BLaER1 (cell line): Measurements from ENCODE around the gene LPP.

Source experiments
- H3K27ac ChIP-seq: shearing (Covaris generic); formaldehyde crosslinking; 2 replicates; pipeline ENCODE4 v1.8.1; 2022
- H3K27me3 ChIP-seq: shearing (Covaris generic); formaldehyde crosslinking; 2 replicates; pipeline ENCODE4 v1.8.1; 2022
- H3K36me3 ChIP-seq: shearing (Covaris generic); formaldehyde crosslinking; 2 replicates; pipeline ENCODE4 v1.8.1; 2022
- H3K4me1 ChIP-seq: shearing (Covaris generic); formaldehyde crosslinking; 2 replicates; pipeline ENCODE4 v1.8.1; 2022
- H3K4me2 ChIP-seq: shearing (Covaris generic); formaldehyde crosslinking; 2 replicates; pipeline ENCODE4 v1.8.1; 2022
- H3K4me3 ChIP-seq: shearing (Covaris generic); formaldehyde crosslinking; 2 replicates; pipeline ENCODE4 v1.8.1; 2022
- H3K9ac ChIP-seq: shearing (Covaris generic); formaldehyde crosslinking; 2 replicates; pipeline ENCODE4 v1.8.1; 2022
- H3K9me3 ChIP-seq: shearing (Covaris generic); formaldehyde crosslinking; 2 replicates; pipeline ENCODE4 v1.8.1; 2022
- H4K20me1 ChIP-seq: shearing (Covaris generic); formaldehyde crosslinking; 2 replicates; pipeline ENCODE4 v1.8.1; 2022
- Cebpa-rat ChIP-seq: shearing (Covaris generic); IDR thresholded peaks from 2 replicates; pipeline ENCODE4 v1.8.1; 2022

LPP gene

GRCh38 chr3:188686324-188686723 is 532.4 kb downstream of the LPP start:
- Histone ChIP-seq H3K27ac (no peak overlapping the region), H3K4me2 (no peak overlapping the region), H3K27me3 (no peaks in the 10 kb centered on the region), H3K9ac (no peak overlapping the region), H3K4me1 (no peaks in the 10 kb centered on the region), H3K36me3 (no peaks in the 10 kb centered on the region), H3K4me3 (no peak overlapping the region), H4K20me1 (no peaks in the 10 kb centered on the region), H3K9me3 (no peaks in the 10 kb centered on the region)
- TF ChIP-seq Cebpa-rat: no peak

GRCh38 chr3:188687389-188687788 is 533.4 kb downstream of the LPP start:
- Histone ChIP-seq H3K27ac (no peak overlapping the region), H3K9me3 (no peaks in the 10 kb centered on the region), H3K4me1 (no peaks in the 10 kb centered on the region), H3K4me2 (no peak overlapping the region), H3K36me3 (no peaks in the 10 kb centered on the region), H4K20me1 (no peaks in the 10 kb centered on the region), H3K9ac (no peak overlapping the region), H3K4me3 (no peak overlapping the region), H3K27me3 (no peaks in the 10 kb centered on the region)
- TF ChIP-seq Cebpa-rat: no peak

GRCh38 chr3:188689101-188689574 is 535.2 kb downstream of the LPP start:
- no peaks in the 10 kb centered on the region for H3K36me3 ChIP-seq
- TF ChIP-seq Cebpa-rat: no peak
- no peaks in the 10 kb centered on the region for H3K9me3 ChIP-seq
- no peaks in the 10 kb centered on the region for H4K20me1 ChIP-seq
- H3K4me3 ChIP-seq: no peak overlapping the region
- no peaks in the 10 kb centered on the region for H3K27me3 ChIP-seq
- H3K9ac ChIP-seq: no peak overlapping the region
- H3K4me2 ChIP-seq: no peak overlapping the region
- H3K4me1 ChIP-seq: no peaks in the 10 kb centered on the region
- no peak overlapping the region for H3K27ac ChIP-seq

- no peaks in the 10 kb centered on the region for H3K36me3 ChIP-seq
- no peaks in the 10 kb centered on the region for H3K9me3 ChIP-seq
- H3K4me1 ChIP-seq: no peaks in the 10 kb centered on the region
- H3K4me3 ChIP-seq: no peak overlapping the region
- no peak overlapping the region for H3K4me2 ChIP-seq
- no peak for TF ChIP-seq Cebpa-rat
- H3K27me3 ChIP-seq: no peaks in the 10 kb centered on the region
- no peaks in the 10 kb centered on the region for H4K20me1 ChIP-seq
- H3K27ac ChIP-seq: no peak overlapping the region
- H3K9ac ChIP-seq: no peak overlapping the region
These were observed 536.1 kb downstream of the LPP start for GRCh38 chr3:188690064-188690463.

GRCh38 chr3:188691004-188691403 is 537.0 kb downstream of the LPP start:
- H3K4me2 ChIP-seq: no peak overlapping the region
- no peaks in the 10 kb centered on the region for H3K27me3 ChIP-seq
- H3K27ac ChIP-seq: no peak overlapping the region
- TF ChIP-seq Cebpa-rat: no peak
- no peaks in the 10 kb centered on the region for H4K20me1 ChIP-seq
- H3K36me3 ChIP-seq: no peaks in the 10 kb centered on the region
- H3K4me1 ChIP-seq: no peaks in the 10 kb centered on the region
- H3K9ac ChIP-seq: no peak overlapping the region
- H3K4me3 ChIP-seq: no peak overlapping the region
- H3K9me3 ChIP-seq: no peaks in the 10 kb centered on the region

GRCh38 chr3:188691665-188692064 is 537.7 kb downstream of the LPP start:
- Histone ChIP-seq H3K27me3 (no peaks in the 10 kb centered on the region), H3K27ac (no peak overlapping the region), H3K4me3 (no peak overlapping the region), H4K20me1 (no peaks in the 10 kb centered on the region), H3K4me2 (no peak overlapping the region), H3K9ac (no peak overlapping the region), H3K4me1 (no peaks in the 10 kb centered on the region), H3K36me3 (no peaks in the 10 kb centered on the region), H3K9me3 (no peaks in the 10 kb centered on the region)
- no peak for TF ChIP-seq Cebpa-rat

- no peak overlapping the region for H3K4me3 ChIP-seq
- H3K4me1 ChIP-seq: no peaks in the 10 kb centered on the region
- no peak overlapping the region for H3K9ac ChIP-seq
- TF ChIP-seq Cebpa-rat: no peak
- no peak overlapping the region for H3K4me2 ChIP-seq
- H4K20me1 ChIP-seq: no peaks in the 10 kb centered on the region
- H3K27ac ChIP-seq: no peak overlapping the region
- H3K36me3 ChIP-seq: no peaks in the 10 kb centered on the region
- no peaks in the 10 kb centered on the region for H3K9me3 ChIP-seq
- H3K27me3 ChIP-seq: no peaks in the 10 kb centered on the region
These were observed 538.7 kb downstream of the LPP start for GRCh38 chr3:188692700-188693099.

- H3K36me3 ChIP-seq: no peaks in the 10 kb centered on the region
- TF ChIP-seq Cebpa-rat: no peak
- no peak overlapping the region for H3K4me3 ChIP-seq
- no peak overlapping the region for H3K4me2 ChIP-seq
- H3K4me1 ChIP-seq: no peaks in the 10 kb centered on the region
- no peak overlapping the region for H3K9ac ChIP-seq
- no peaks in the 10 kb centered on the region for H4K20me1 ChIP-seq
- H3K27me3 ChIP-seq: no peaks in the 10 kb centered on the region
- H3K9me3 ChIP-seq: no peaks in the 10 kb centered on the region
- H3K27ac ChIP-seq: no peak overlapping the region
These were observed 539.5 kb downstream of the LPP start for GRCh38 chr3:188693435-188693834.

- Histone ChIP-seq H3K9ac (no peak overlapping the region), H3K27me3 (no peaks in the 10 kb centered on the region), H3K36me3 (no peaks in the 10 kb centered on the region), H3K9me3 (no peaks in the 10 kb centered on the region), H3K4me1 (no peaks in the 10 kb centered on the region), H4K20me1 (no peaks in the 10 kb centered on the region), H3K4me2 (no peak overlapping the region), H3K27ac (no peak overlapping the region), H3K4me3 (no peak overlapping the region)
- TF ChIP-seq Cebpa-rat: no peak
These were observed 541.3 kb downstream of the LPP start for GRCh38 chr3:188695241-188695640.

- Histone ChIP-seq H3K27ac (no peak overlapping the region), H3K27me3 (no peaks in the 10 kb centered on the region), H4K20me1 (no peaks in the 10 kb centered on the region), H3K36me3 (no peaks in the 10 kb centered on the region), H3K4me2 (no peak overlapping the region), H3K9me3 (no peaks in the 10 kb centered on the region), H3K4me3 (no peak overlapping the region), H3K9ac (no peak overlapping the region), H3K4me1 (peaks cover 3% of the 10 kb centered on the region; the same call in 1 of the 2 replicates)
- no peak for TF ChIP-seq Cebpa-rat
These were observed 543.2 kb downstream of the LPP start for GRCh38 chr3:188697127-188697526.

- Histone ChIP-seq H3K4me2 (no peak overlapping the region), H3K4me1 (peaks cover 3% of the 10 kb centered on the region; the same call in 1 of the 2 replicates), H3K27me3 (no peaks in the 10 kb centered on the region), H3K4me3 (no peak overlapping the region), H3K9ac (no peak overlapping the region), H3K36me3 (no peaks in the 10 kb centered on the region), H3K9me3 (no peaks in the 10 kb centered on the region), H4K20me1 (no peaks in the 10 kb centered on the region), H3K27ac (no peak overlapping the region)
- TF ChIP-seq Cebpa-rat: no peak
These were observed 544.5 kb downstream of the LPP start for GRCh38 chr3:188698436-188698835.
